Upper lobe of left lung (tissue), 6 donors: ENCODE results near the gene TMEM164. TPM values are rescaled to one million over a fixed set of nuclear protein-coding genes. Genes with fewer than 3 reads are reported as not detected.

ENCODE experiments used
- ATAC-seq, 2 donors: fragments of 200-7000 bp; cut with Tn5 transposase; one replicate each; pipeline ENCODE4 v1.9.1; 2022; ENCODE audit warnings: mild to moderate bottlenecking in 2 of 2, moderate library complexity in 2 of 2; ENCODE audit not compliant: low FRiP score in 2 of 2
- DNase-seq, 2 donors: peaks; one replicate each; pipeline ENCODE4 v3.0.0-alpha.2; 2019 to 2020
- H3K27ac ChIP-seq, 4 donors: fragments of 200-600 bp; sonication (generic); one replicate each; pipeline ENCODE4 v1.5.1; 2016 to 2019
- H3K27me3 ChIP-seq, 4 donors: fragments of 200-600 bp; sonication (generic); one replicate each; pipeline ENCODE4 v1.5.1; 2017 to 2019
- H3K36me3 ChIP-seq, 4 donors: fragments of 200-600 bp; sonication (generic); one replicate each; pipeline ENCODE4 v1.5.1; 2016 to 2019
- H3K4me1 ChIP-seq, 4 donors: fragments of 200-600 bp; sonication (generic); one replicate each; pipeline ENCODE4 v1.5.1; 2018 to 2019
- H3K4me3 ChIP-seq, 4 donors: fragments of 200-600 bp; sonication (generic); one replicate each; pipeline ENCODE4 v1.5.1; 2017 to 2019; ENCODE audit warnings: mild to moderate bottlenecking in 2 of 4, moderate library complexity in 1 of 4
- H3K9me3 ChIP-seq, 4 donors: fragments of 200-600 bp; sonication (generic); one replicate each; pipeline ENCODE4 v1.5.1; 2018 to 2019
- EP300 ChIP-seq, 4 donors: sonication (generic); formaldehyde crosslinking; IDR thresholded peaks; one replicate each; pipeline ENCODE4 v1.5.1; 2017; ENCODE audit warnings: antibody characterized with exemption in 4 of 4, control low read depth in 2 of 4
- POLR2A ChIP-seq, 4 donors: fragments of 450-650 bp; IDR thresholded peaks; one replicate each; pipeline ENCODE4 v1.5.1; 2016 to 2017; ENCODE audit warnings: antibody characterized with exemption in 4 of 4, mild to moderate bottlenecking in 2 of 4
- POLR2AphosphoS5 ChIP-seq, 2 donors: sonication (generic); formaldehyde crosslinking; IDR thresholded peaks; one replicate each; pipeline ENCODE4 v1.5.1; 2017; ENCODE audit warnings: antibody characterized with exemption in 2 of 2
- WGBS, 2 donors: methylation state at CpG; one replicate each; pipeline ENCODE4 v1.1.5; 2017 to 2018; 5-methylcytosine and 5-hydroxymethylcytosine counted together
- total RNA-seq, 6 donors: library from RNA; depleted of rRNA in 4 of 6; stranded (reverse); fragments of >200 nt in 4 of 6; gene quantifications; one replicate each; pipeline versions ENCODE4 v1.1.0 to v1.2.1, GENCODE V29; 2016 to 2021
- TF ChIP-seq, protein P1 (sequence below), 6 experiments: fragments of 450-650 bp in 4 of 6; fragments of 200-600 bp in 2 of 6; sonication (generic) in 2 of 6; IDR thresholded peaks; one replicate each; pipeline ENCODE4 v1.5.1; 2016 to 2019; ENCODE audit warnings: antibody characterized with exemption in 6 of 6
- donor health status: DM: no; HTN: no; CAD: no; lungs with moderate emphysema.
- donor health status: DM: no; HTN: yes; CAD: no; lungs with severe emphysema.

The TMEM164 gene
- total RNA-seq, 6 donors from 2014 or later = 41.8 to 115 (median 61.8) TPM

DNA sequence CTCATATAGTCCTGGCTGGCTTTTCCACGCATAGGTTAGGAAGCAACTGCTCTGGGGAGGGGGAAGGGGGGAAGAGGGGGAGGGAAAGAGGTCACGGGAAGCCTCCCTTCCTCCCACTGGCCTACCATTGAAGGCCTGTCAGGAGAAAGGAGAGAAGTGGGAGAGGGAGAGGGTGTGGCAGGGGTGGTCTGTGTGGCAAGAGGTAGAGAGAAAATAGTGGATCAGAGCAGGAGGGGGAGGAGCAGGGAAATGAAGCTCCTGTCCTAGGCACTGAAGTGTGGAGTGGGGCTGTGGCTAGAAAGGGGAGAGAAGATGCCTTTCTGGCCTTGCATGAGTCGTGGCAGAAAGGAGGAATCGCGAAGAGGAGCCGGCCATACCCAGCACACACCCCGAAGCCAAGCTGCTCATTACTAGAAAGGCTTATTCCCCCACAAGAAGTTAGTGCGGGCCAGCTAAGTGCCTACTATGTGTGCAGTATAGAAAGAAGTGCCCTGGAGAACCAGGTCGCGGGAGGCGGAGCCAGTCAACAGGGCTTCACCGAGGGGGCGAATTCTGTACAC, 1.1 kb upstream of the TMEM164 start:
- peaks cover 0 to 5% (median 0%) of the 10 kb centered on the region in 4 donors for H3K9me3 ChIP-seq
- DNase-seq = no peak
- H3K27me3 ChIP-seq = peaks cover 0 to 7% (median 0%) of the 10 kb centered on the region in 4 donors
- H3K36me3 ChIP-seq = no peaks in the 10 kb centered on the region
- H3K4me1 ChIP-seq = peaks cover 4 to 29% (median 9%) of the 10 kb centered on the region in 4 donors
- no peak for ATAC-seq
- peak overlapping the region; percentile 84 to 95 (median 90) for H3K27ac ChIP-seq
- peak overlapping the region in 3 of 4 donors; percentile 60 to 76 (median 66) for H3K4me3 ChIP-seq
- WGBS, 2 donors = 12 to 45% methylated on average over 13 of the region's 13 CpGs
- TF ChIP-seq EP300 (IDR thresholded peaks at IDR 0.05) (no peak), POLR2A (IDR thresholded peaks at IDR 0.05) (no peak)
- TF ChIP-seq, protein P1, sequence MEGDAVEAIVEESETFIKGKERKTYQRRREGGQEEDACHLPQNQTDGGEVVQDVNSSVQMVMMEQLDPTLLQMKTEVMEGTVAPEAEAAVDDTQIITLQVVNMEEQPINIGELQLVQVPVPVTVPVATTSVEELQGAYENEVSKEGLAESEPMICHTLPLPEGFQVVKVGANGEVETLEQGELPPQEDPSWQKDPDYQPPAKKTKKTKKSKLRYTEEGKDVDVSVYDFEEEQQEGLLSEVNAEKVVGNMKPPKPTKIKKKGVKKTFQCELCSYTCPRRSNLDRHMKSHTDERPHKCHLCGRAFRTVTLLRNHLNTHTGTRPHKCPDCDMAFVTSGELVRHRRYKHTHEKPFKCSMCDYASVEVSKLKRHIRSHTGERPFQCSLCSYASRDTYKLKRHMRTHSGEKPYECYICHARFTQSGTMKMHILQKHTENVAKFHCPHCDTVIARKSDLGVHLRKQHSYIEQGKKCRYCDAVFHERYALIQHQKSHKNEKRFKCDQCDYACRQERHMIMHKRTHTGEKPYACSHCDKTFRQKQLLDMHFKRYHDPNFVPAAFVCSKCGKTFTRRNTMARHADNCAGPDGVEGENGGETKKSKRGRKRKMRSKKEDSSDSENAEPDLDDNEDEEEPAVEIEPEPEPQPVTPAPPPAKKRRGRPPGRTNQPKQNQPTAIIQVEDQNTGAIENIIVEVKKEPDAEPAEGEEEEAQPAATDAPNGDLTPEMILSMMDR (IDR thresholded peaks at IDR 0.05) = no peak

DNA sequence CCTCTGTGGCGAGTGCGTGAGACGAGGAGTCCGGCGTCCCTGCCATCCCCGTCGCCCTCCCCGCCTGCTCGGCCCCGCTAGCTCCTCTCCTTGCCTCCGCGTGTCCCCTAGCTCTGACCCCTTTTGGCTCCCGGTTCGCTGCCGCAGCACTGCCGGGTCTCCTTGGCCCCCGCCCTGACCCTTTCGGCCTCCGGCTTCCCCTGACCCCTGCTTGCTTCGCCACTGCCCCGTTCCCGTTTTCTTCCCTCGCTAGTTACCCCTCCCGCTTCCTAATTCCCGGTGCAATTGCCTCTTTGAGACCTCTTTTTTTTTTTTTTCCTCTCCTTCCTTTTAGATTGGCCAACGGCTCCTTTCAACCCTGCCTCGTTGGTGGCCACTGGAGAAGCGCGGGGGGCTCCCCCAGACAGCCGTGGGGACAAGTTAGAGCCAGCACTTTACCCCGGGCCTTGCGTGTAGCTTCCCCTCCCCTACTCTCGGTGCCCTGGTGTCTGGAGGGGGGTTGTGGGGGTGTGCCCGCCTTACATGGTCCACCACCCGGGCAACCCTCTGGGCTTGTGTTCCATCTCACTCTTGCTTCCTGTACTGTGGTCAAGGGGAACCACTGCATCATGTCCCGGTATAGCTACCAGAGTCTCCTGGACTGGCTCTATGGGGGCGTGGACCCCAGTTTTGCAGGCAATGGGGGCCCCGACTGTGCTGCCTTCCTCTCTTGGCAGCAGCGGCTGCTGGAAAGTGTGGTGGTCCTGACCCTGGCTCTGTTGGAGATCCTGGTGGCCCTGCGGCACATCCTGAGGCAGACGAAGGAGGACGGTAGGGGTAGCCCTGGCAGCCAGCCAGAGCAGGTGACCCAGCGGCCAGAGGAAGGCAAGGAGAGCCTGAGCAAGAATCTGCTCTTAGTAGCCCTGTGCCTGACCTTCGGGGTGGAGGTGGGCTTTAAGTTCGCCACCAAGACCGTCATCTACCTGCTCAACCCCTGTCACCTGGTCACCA, 548 bp downstream of the TMEM164 start:
- Histone ChIP-seq H3K27ac (peak overlapping the region; percentile 84 to 95 (median 90)), H3K27me3 (peaks cover 0 to 7% (median 0%) of the 10 kb centered on the region in 4 donors), H3K36me3 (no peaks in the 10 kb centered on the region), H3K4me3 (peak overlapping the region; percentile 36 to 76 (median 63)), H3K9me3 (peaks cover 0 to 5% (median 0%) of the 10 kb centered on the region in 4 donors), H3K4me1 (peaks cover 4 to 31% (median 9%) of the 10 kb centered on the region in 4 donors)
- 15 to 40% methylated on average over 24 to 46 of the region's 46 CpGs for WGBS, 2 donors
- DNase-seq = peak; percentile 28 to 40
- TF ChIP-seq POLR2A (IDR thresholded peaks at IDR 0.05) = no peak
- no peak for TF ChIP-seq POLR2AphosphoS5 (IDR thresholded peaks at IDR 0.05)
- TF ChIP-seq, protein P1 (IDR thresholded peaks at IDR 0.05) = no peak
- TF ChIP-seq EP300 (IDR thresholded peaks at IDR 0.05) = no peak
- peak; percentile 1 to 2 for ATAC-seq

DNA sequence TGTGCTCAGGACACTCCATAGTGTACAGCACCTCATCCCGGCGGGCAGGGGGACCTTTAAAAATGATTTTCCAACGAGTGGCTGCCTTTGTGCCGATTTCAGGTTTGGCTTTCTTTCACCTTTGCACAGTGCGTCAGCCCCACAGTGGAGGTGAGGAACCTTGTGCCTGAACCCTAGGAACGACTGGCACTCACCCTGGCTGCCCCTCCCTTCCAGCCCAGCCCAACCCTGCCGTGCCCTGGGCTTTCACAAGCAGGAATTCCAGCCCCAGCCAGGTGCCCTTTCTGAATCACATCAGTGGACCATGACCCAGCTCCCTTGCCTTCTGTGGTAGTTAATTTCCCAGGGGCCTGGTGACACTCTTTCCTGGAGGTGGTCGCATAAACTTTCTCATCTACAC, 1.3 kb downstream of the TMEM164 start:
- H3K27ac ChIP-seq = peak overlapping the region; percentile 4 to 95 (median 88)
- ATAC-seq = peak in 1 of 2 donors; percentile 58
- H3K27me3 ChIP-seq = peaks cover 0 to 7% (median 0%) of the 10 kb centered on the region in 4 donors
- TF ChIP-seq POLR2AphosphoS5 (IDR thresholded peaks at IDR 0.05) (no peak), POLR2A (IDR thresholded peaks at IDR 0.05) (no peak), EP300 (IDR thresholded peaks at IDR 0.05) (no peak)
- TF ChIP-seq, protein P1 (IDR thresholded peaks at IDR 0.05) = no peak
- 57% methylated on average over 8 of the region's 8 CpGs; no CpG with 5 or more reads in 1 of the 2 donors for WGBS, 2 donors
- H3K36me3 ChIP-seq = no peaks in the 10 kb centered on the region
- H3K9me3 ChIP-seq = peaks cover 0 to 5% (median 0%) of the 10 kb centered on the region in 4 donors
- DNase-seq = peak; percentile 11 to 72
- peak overlapping the region in 3 of 4 donors; percentile 60 to 76 (median 66) for H3K4me3 ChIP-seq
- peaks cover 4 to 31% (median 9%) of the 10 kb centered on the region in 4 donors for H3K4me1 ChIP-seq

DNA sequence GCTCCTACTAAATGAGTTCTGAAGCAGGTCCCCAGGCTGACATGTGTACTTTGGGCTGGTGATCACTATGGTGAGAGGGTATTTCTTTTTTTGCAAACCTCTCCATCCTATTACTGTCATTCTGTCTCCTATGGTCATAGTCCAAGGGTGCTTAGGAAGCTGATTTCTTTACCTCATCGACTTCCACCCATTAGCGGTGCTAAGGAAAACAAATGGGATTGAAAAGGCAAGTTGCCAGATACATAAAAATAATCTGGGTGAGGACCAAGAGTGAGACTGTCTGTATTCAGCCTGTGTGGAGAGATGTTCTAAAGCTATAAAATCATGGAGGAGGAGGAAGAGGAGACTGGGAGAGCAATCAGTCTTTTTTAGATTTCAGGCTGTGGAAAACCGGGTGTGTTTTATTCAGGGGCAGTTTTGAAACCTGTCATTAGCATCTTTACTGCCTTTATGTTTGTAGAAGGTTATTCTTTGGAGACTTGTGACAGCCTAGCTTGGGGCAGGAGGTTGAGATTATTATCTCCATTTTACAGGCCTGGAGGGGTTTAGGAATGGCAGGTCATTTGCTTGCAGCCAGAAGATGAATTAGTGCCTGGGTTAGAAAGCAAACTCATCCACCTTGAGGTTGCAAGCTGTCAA, 1.9 kb downstream of the TMEM164 start:
- DNase-seq (no peak), ATAC-seq (no peak)
- H3K36me3 ChIP-seq = no peaks in the 10 kb centered on the region
- TF ChIP-seq EP300 (IDR thresholded peaks at IDR 0.05) = no peak
- no peak for TF ChIP-seq POLR2A (IDR thresholded peaks at IDR 0.05)
- TF ChIP-seq, protein P1 (IDR thresholded peaks at IDR 0.05) = no peak
- no peak for TF ChIP-seq POLR2AphosphoS5 (IDR thresholded peaks at IDR 0.05)
- peaks cover 0 to 7% (median 0%) of the 10 kb centered on the region in 4 donors for H3K27me3 ChIP-seq
- 39 to 54% methylated on average over 3 of the region's 3 CpGs for WGBS, 2 donors
- peak overlapping the region in 2 of 4 donors; percentile 92 to 95 for H3K27ac ChIP-seq
- peaks cover 4 to 31% (median 9%) of the 10 kb centered on the region in 4 donors for H3K4me1 ChIP-seq
- peak overlapping the region in 3 of 4 donors; percentile 60 to 76 (median 66) for H3K4me3 ChIP-seq
- peaks cover 0 to 5% (median 0%) of the 10 kb centered on the region in 4 donors for H3K9me3 ChIP-seq
